Activated CD4-positive, alpha-beta memory T cell treated with anti-CD3 and anti-CD28 coated beads, Interleukin-2, amount 10 ng/mL, durations not matched to agents 7 days and 5 days (primary cell): ENCODE results near the gene HEBP2. TPM values are rescaled to one million over a fixed set of nuclear protein-coding genes. Genes with fewer than 3 reads are reported as not detected.
"Not testable (repeated sequence)": the region's sequence is repeated elsewhere in the genome, so short reads cannot be mapped to it uniquely, and the experiment has no call there.

Experiments used
- CTCF ChIA-PET: fragments of 350-600 bp; sonication (Branson Sonifier 250); formaldehyde crosslinking; loops from one replicate; lab custom pipeline; 2021; ENCODE audit warnings: antibody characterized with exemption, inconsistent platforms; lab: Charles Lee
- POLR2A ChIA-PET: fragments of 350-600 bp; sonication (Branson Sonifier 250); formaldehyde crosslinking; loops from one replicate; lab custom pipeline; 2021; ENCODE audit warnings: antibody characterized with exemption; lab: Charles Lee
- DNase-seq: peaks from one replicate; pipeline ENCODE4 v3.0.0-alpha.2; 2020
- H3K27ac Mint-ChIP-seq: one replicate; pipeline ENCODE4 v1.8.0; 2021; ENCODE audit warnings: mild to moderate bottlenecking, mixed read lengths
- H3K27me3 Mint-ChIP-seq: one replicate; pipeline ENCODE4 v1.8.0; 2021; ENCODE audit warnings: mixed read lengths
- H3K36me3 Mint-ChIP-seq: one replicate; pipeline ENCODE4 v1.8.0; 2021; ENCODE audit warnings: low read depth, mixed read lengths
- H3K4me1 Mint-ChIP-seq: one replicate; pipeline ENCODE4 v1.8.0; 2021; ENCODE audit warnings: mixed read lengths
- H3K4me3 Mint-ChIP-seq: one replicate; pipeline ENCODE4 v1.8.0; 2021; ENCODE audit warnings: mild to moderate bottlenecking, mixed read lengths
- H3K9me3 Mint-ChIP-seq: one replicate; pipeline ENCODE4 v1.8.0; 2021; ENCODE audit warnings: mixed read lengths
- total RNA-seq, 2 experiments: library from RNA; stranded (reverse); gene quantifications; one replicate each; pipeline ENCODE4 v1.2.3, GENCODE V29; 2021

HEBP2 gene
- total RNA-seq, 2 experiments from 2014 or later: 69.5 to 70.3 TPM

GRCh38 chr6:138420356-138420755 is 16.3 kb downstream of the HEBP2 start:
- H3K4me1 Mint-ChIP-seq: peaks cover 7% of the 10 kb centered on the region
- no peak overlapping the region for H3K4me3 Mint-ChIP-seq
- ChIA-PET CTCF (interaction anchor here (1.0 kb wide), 1 partner anchor 14 kb away, joined by 3 read pairs; no protein-coding TSS in a partner anchor), POLR2A (no interaction called here)
- H3K27me3 Mint-ChIP-seq: no peaks in the 10 kb centered on the region
- peaks cover 27% of the 10 kb centered on the region for H3K36me3 Mint-ChIP-seq
- H3K9me3 Mint-ChIP-seq: no peaks in the 10 kb centered on the region
- no peak overlapping the region for H3K27ac Mint-ChIP-seq
- DNase-seq: no peak

GRCh38 chr6:138421089-138421488 is 17.1 kb downstream of the HEBP2 start:
- CTCF ChIA-PET: no interaction called here
- no peaks in the 10 kb centered on the region for H3K27me3 Mint-ChIP-seq
- no peaks in the 10 kb centered on the region for H3K9me3 Mint-ChIP-seq
- POLR2A ChIA-PET: no interaction called here
- DNase-seq: no peak
- H3K27ac Mint-ChIP-seq: no peak overlapping the region
- H3K4me1 Mint-ChIP-seq: peaks cover 7% of the 10 kb centered on the region
- H3K4me3 Mint-ChIP-seq: no peak overlapping the region
- H3K36me3 Mint-ChIP-seq: peaks cover 25% of the 10 kb centered on the region

GRCh38 chr6:138421608-138422007 is 17.6 kb downstream of the HEBP2 start:
- no peaks in the 10 kb centered on the region for H3K9me3 Mint-ChIP-seq
- H3K27me3 Mint-ChIP-seq: no peaks in the 10 kb centered on the region
- H3K4me1 Mint-ChIP-seq: peaks cover 7% of the 10 kb centered on the region
- DNase-seq: no peak
- H3K36me3 Mint-ChIP-seq: peaks cover 23% of the 10 kb centered on the region
- ChIA-PET CTCF (no interaction called here), POLR2A (no interaction called here)
- no peak overlapping the region for H3K4me3 Mint-ChIP-seq
- H3K27ac Mint-ChIP-seq: no peak overlapping the region

- CTCF ChIA-PET: interaction anchor here (0.8 to 8.6 kb wide), 2 partner anchors 19 to 95 kb away, joined by 6 to 74 read pairs; partner anchors contain the start of gene HEBP2
- POLR2A ChIA-PET: interaction anchor here (0.6 kb wide), 1 partner anchor 84 kb away, joined by 3 read pairs; no protein-coding TSS in a partner anchor
- no peaks in the 10 kb centered on the region for H3K9me3 Mint-ChIP-seq
These were observed 18.8 kb downstream of the HEBP2 start for GRCh38 chr6:138422861-138423260.

GRCh38 chr6:138424004-138424904 is 20.2 kb downstream of the HEBP2 start:
- CTCF ChIA-PET: interaction anchor here (0.5 to 8.6 kb wide), 3 partner anchors 85 to 311 kb away, joined by 3 to 91 read pairs (median 74); no protein-coding TSS in a partner anchor
- POLR2A ChIA-PET: no interaction called here
- H3K27ac Mint-ChIP-seq: no peak overlapping the region
- H3K4me1 Mint-ChIP-seq: peaks cover 7% of the 10 kb centered on the region
- DNase-seq: no peak
- H3K9me3 Mint-ChIP-seq: no peaks in the 10 kb centered on the region
- H3K4me3 Mint-ChIP-seq: no peak overlapping the region
- H3K36me3 Mint-ChIP-seq: peaks cover 2% of the 10 kb centered on the region
- H3K27me3 Mint-ChIP-seq: peaks cover under 1% of the 10 kb centered on the region

More at GRCh38 chr6:138422861-138423260, 18.8 kb downstream of the HEBP2 start:
- Mint-ChIP-seq H3K36me3 (peaks cover 16% of the 10 kb centered on the region), H3K27me3 (no peaks in the 10 kb centered on the region), H3K27ac (no peak overlapping the region), H3K4me3 (no peak overlapping the region), H3K4me1 (peaks cover 7% of the 10 kb centered on the region)
- no peak for DNase-seq

- not testable (repeated sequence) for H3K4me1 Mint-ChIP-seq, H3K36me3 Mint-ChIP-seq, H3K9me3 Mint-ChIP-seq, H3K4me3 Mint-ChIP-seq, H3K27ac Mint-ChIP-seq, DNase-seq, H3K27me3 Mint-ChIP-seq
- CTCF ChIA-PET: interaction anchor here (7.2 to 8.6 kb wide), 2 partner anchors 84 to 93 kb away, joined by 74 to 91 read pairs; no protein-coding TSS in a partner anchor
- POLR2A ChIA-PET: interaction anchor here (1.3 kb wide), 1 partner anchor 21 kb away, joined by 5 read pairs; the partner anchor contains the start of gene HEBP2
These were observed 21.2 kb downstream of the HEBP2 start for GRCh38 chr6:138425256-138425655.

- CTCF ChIA-PET: interaction anchor here (1.2 to 8.6 kb wide), 7 partner anchors 22 to 311 kb away, joined by 3 to 91 read pairs (median 7); no protein-coding TSS in a partner anchor
- H3K27me3 Mint-ChIP-seq: peaks cover 2% of the 10 kb centered on the region
- POLR2A ChIA-PET: interaction anchor here (1.3 kb wide), 1 partner anchor 23 kb away, joined by 5 read pairs; the partner anchor contains the start of gene HEBP2
- DNase-seq: no peak
- peaks cover 7% of the 10 kb centered on the region for H3K4me1 Mint-ChIP-seq
- no peak overlapping the region for H3K4me3 Mint-ChIP-seq
- no peaks in the 10 kb centered on the region for H3K9me3 Mint-ChIP-seq
- H3K36me3 Mint-ChIP-seq: no peaks in the 10 kb centered on the region
- H3K27ac Mint-ChIP-seq: no peak overlapping the region
These were observed 22.6 kb downstream of the HEBP2 start for GRCh38 chr6:138426500-138427123.

- Mint-ChIP-seq H3K9me3 (no peaks in the 10 kb centered on the region), H3K36me3 (no peaks in the 10 kb centered on the region), H3K27ac (no peak overlapping the region), H3K27me3 (peaks cover 2% of the 10 kb centered on the region), H3K4me3 (no peak overlapping the region), H3K4me1 (peaks cover 6% of the 10 kb centered on the region)
- ChIA-PET POLR2A (interaction anchor here (1.3 kb wide), 1 partner anchor 81 kb away, joined by 3 read pairs; no protein-coding TSS in a partner anchor), CTCF (interaction anchor here (0.9 to 8.6 kb wide), 10 partner anchors 14 to 319 kb away, joined by 3 to 91 read pairs (median 5); no protein-coding TSS in a partner anchor)
- no peak for DNase-seq
These were observed 23.7 kb downstream of the HEBP2 start for GRCh38 chr6:138427701-138428100.

- Mint-ChIP-seq H3K4me1 (no peaks in the 10 kb centered on the region), H3K27me3 (peaks cover 2% of the 10 kb centered on the region), H3K4me3 (no peak overlapping the region), H3K27ac (no peak overlapping the region), H3K9me3 (no peaks in the 10 kb centered on the region), H3K36me3 (no peaks in the 10 kb centered on the region)
- CTCF ChIA-PET: interaction anchor here (0.6 to 8.6 kb wide), 14 partner anchors 10 to 315 kb away, joined by 3 to 91 read pairs (median 4); no protein-coding TSS in a partner anchor
- no peak for DNase-seq
- POLR2A ChIA-PET: no interaction called here
These were observed 25.0 kb downstream of the HEBP2 start for GRCh38 chr6:138428944-138429598.

GRCh38 chr6:138429761-138430160 is 25.7 kb downstream of the HEBP2 start:
- no peaks in the 10 kb centered on the region for H3K4me1 Mint-ChIP-seq
- H3K36me3 Mint-ChIP-seq: no peaks in the 10 kb centered on the region
- H3K4me3 Mint-ChIP-seq: no peak overlapping the region
- DNase-seq: no peak
- no peak overlapping the region for H3K27ac Mint-ChIP-seq
- no peaks in the 10 kb centered on the region for H3K9me3 Mint-ChIP-seq
- ChIA-PET POLR2A (no interaction called here), CTCF (interaction anchor here (0.6 to 8.6 kb wide), 12 partner anchors 10 to 316 kb away, joined by 3 to 91 read pairs (median 4); partner anchors contain the start of gene NHSL1)
- peaks cover 2% of the 10 kb centered on the region for H3K27me3 Mint-ChIP-seq

- ChIA-PET CTCF (interaction anchor here (1.1 to 8.6 kb wide), 7 partner anchors 69 to 336 kb away, joined by 3 to 91 read pairs (median 3); partner anchors contain the start of gene NHSL1), POLR2A (interaction anchor here (1.1 kb wide), 1 partner anchor 25 kb away, joined by 4 read pairs; no protein-coding TSS in a partner anchor)
- no peaks in the 10 kb centered on the region for H3K4me1 Mint-ChIP-seq
- H3K4me3 Mint-ChIP-seq: no peak overlapping the region
- H3K36me3 Mint-ChIP-seq: no peaks in the 10 kb centered on the region
- no peak overlapping the region for H3K27ac Mint-ChIP-seq
- H3K27me3 Mint-ChIP-seq: peaks cover 2% of the 10 kb centered on the region
- no peak for DNase-seq
- H3K9me3 Mint-ChIP-seq: no peaks in the 10 kb centered on the region
These were observed 26.5 kb downstream of the HEBP2 start for GRCh38 chr6:138430361-138431145.
